A549 (cell line): ENCODE data around the gene RACGAP1.

ENCODE experiments used
- BHLHE40 ChIP-seq: IDR thresholded peaks from 2 replicates; pipeline ENCODE4 v1.6.1; 2012; ENCODE audit warnings: low read depth, low read length, inconsistent platforms
- CTCF ChIP-seq: fragments of >200 bp; sonication (Bioruptor Twin); formaldehyde crosslinking; IDR thresholded peaks from 3 replicates; pipeline ENCODE4 v1.5.1; 2016
- POLR2A ChIP-seq: IDR thresholded peaks from 2 replicates; pipeline ENCODE4 v1.6.1; 2012; ENCODE audit warnings: mild to moderate bottlenecking, low read length
- POLR2AphosphoS2 ChIP-seq: conservative IDR thresholded peaks from 2 replicates; pipeline ENCODE4 v1.6.1; 2012; ENCODE audit warnings: low read length, improper control_type of control experiment, inconsistent platforms
- RFX5 ChIP-seq: fragments of 450-650 bp; IDR thresholded peaks from 2 replicates; pipeline ENCODE4 v1.7.1; 2014; ENCODE audit warnings: antibody characterized with exemption, mild to moderate bottlenecking, moderate library complexity

DNA sequence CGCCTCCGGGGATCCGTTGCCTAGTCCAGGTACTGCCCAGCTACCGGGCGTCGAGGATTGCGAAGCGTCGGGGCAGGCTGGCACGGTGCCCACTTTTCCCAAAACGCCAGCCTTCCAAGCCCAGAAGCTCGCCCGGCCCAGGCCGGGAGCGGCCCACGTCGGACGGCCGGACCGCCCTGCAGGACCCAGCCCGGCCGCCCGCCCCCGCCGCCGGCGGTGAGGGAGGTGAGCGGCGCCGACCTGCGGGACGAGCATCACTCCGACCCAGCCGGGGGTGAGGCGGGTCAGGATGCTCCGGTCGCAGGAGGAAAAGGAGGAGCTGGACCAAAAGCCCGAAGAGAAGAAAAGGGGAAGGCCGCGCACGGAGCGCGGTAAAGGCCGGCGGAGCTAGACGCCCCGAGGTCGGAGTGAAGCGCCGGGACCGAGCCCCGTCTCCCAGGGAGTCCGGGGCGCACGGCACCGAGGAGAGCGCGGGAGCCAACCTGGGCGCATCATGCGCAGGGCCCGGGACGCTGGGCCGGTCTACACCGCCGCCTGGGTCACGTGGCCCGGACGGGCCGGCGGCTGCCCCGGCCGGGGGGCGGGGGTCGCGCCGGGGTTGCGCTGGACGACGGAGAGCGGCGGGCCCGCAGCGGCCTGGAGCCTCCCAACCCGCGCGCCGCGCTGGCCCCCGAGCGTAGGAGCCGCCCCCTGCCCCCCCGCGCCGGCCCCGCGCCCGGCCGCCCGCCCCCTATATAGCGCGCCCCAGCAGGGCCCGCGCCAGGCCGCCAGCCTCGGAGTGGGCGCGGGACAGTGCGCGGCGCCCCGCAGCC is 64.0 kb downstream of the RACGAP1 start, which contains the start of gene AQP5:
- TF ChIP-seq POLR2AphosphoS2 (no peak), CTCF (no peak), RFX5 (no peak), BHLHE40 (no peak), POLR2A (no peak)
